ENCODE data around the gene LENG9. TPM values are rescaled to one million over a fixed set of nuclear protein-coding genes. Genes with fewer than 3 reads are reported as not detected.

The LENG9 gene
- total RNA-seq, 4 donors from 2014 or later = 5.4 to 9.3 (median 8.1) TPM

DNA sequence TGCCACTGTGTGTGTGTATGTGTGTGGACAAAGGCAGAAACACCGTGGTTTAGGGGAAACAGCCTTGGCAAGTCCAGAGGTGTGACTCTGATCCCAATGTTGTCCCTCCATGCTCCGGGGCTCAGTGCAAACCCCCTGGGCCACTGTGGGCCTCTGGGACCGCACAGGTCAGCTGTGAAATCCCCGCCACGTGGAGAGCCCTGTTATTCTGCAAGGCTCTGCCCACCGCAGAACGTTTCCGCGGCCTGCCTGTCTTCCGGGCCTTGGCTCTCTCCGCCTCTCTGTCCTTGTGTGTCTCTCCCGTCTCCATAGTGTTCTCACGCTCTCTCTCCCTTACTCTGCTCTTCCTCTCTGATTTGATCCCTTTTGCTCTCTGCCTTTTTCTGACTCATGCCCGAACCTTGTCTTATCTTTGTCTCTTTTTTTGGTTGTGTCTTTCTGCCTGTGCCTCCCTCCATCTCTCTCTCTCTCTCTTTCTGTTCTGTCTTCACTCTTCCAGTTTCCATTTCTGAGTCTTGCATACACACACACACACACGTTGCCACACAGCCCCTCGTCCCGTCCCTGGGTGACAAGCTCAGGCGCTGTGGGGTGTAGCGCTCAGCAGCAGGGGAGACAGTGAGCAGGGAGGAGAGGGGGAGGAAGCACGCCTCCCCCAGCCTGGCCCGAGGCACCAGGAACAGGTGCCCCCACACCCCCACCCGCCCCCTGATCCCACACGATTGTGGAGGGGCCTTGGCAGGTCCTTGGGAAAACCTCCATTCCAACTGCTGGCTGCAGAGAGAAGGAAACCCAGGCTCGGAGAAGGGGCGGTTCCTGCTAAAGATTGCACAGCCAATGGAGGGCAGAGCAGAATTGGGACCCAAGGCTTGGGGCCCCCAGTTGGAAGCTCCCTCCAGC lies 45.3 kb downstream of the LENG9 start:
- Histone ChIP-seq H3K4me3 (no peak overlapping the region), H3K27ac (replicated peaks in 1 of 4) (peak overlapping the region in 3 of 4 donors; percentile 21 to 42 (median 34)), H3K9me3 (no peaks in the 10 kb centered on the region), H3K27me3 (peaks cover 0 to 92% (median 49%) of the 10 kb centered on the region in 4 donors), H3K4me1 (peaks cover 14 to 44% (median 31%) of the 10 kb centered on the region in 4 donors), H3K36me3 (no peaks in the 10 kb centered on the region)
- intact Hi-C loops (cut with DNase I) = no loop called here
- 24% methylated on average over 22 of the region's 25 CpGs for WGBS
- no peak for TF ChIP-seq EP300 (IDR thresholded peaks at IDR 0.05)
- TF ChIP-seq POLR2AphosphoS5 (IDR thresholded peaks at IDR 0.05) = no peak
- TF ChIP-seq POLR2A (IDR thresholded peaks at IDR 0.05; ENCODE audit: low read depth) = no peak
- TF ChIP-seq, protein P1, sequence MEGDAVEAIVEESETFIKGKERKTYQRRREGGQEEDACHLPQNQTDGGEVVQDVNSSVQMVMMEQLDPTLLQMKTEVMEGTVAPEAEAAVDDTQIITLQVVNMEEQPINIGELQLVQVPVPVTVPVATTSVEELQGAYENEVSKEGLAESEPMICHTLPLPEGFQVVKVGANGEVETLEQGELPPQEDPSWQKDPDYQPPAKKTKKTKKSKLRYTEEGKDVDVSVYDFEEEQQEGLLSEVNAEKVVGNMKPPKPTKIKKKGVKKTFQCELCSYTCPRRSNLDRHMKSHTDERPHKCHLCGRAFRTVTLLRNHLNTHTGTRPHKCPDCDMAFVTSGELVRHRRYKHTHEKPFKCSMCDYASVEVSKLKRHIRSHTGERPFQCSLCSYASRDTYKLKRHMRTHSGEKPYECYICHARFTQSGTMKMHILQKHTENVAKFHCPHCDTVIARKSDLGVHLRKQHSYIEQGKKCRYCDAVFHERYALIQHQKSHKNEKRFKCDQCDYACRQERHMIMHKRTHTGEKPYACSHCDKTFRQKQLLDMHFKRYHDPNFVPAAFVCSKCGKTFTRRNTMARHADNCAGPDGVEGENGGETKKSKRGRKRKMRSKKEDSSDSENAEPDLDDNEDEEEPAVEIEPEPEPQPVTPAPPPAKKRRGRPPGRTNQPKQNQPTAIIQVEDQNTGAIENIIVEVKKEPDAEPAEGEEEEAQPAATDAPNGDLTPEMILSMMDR (IDR thresholded peaks at IDR 0.05) = no peak
- DNase-seq (ENCODE audit: extremely low spot score) = no peak

- TF ChIP-seq POLR2AphosphoS5 (IDR thresholded peaks at IDR 0.05) = no peak
- TF ChIP-seq, protein P1 (IDR thresholded peaks at IDR 0.05) = no peak
- no peak for TF ChIP-seq POLR2A (IDR thresholded peaks at IDR 0.05; ENCODE audit: low read depth)
- TF ChIP-seq EP300 (IDR thresholded peaks at IDR 0.05) = no peak
- 30% methylated on average over 33 of the region's 44 CpGs for WGBS
- Histone ChIP-seq H3K9me3 (no peaks in the 10 kb centered on the region), H3K36me3 (no peaks in the 10 kb centered on the region), H3K4me3 (peak overlapping the region in 3 of 4 donors; percentile 38 to 51 (median 44)), H3K27me3 (peaks cover 0 to 90% (median 49%) of the 10 kb centered on the region in 4 donors), H3K4me1 (peaks cover 14 to 44% (median 31%) of the 10 kb centered on the region in 4 donors), H3K27ac (replicated peaks in 1 of 4) (no peak overlapping the region)
- intact Hi-C loops (cut with DNase I) = no loop called here
- no peak for DNase-seq (ENCODE audit: extremely low spot score)
Measured at GRCh38 chr19:54416695-54417491, 46.7 kb downstream of the LENG9 start.

GRCh38 chr19:54415901-54416673 lies 47.5 kb downstream of the LENG9 start:
- Histone ChIP-seq H3K4me1 (peaks cover 14 to 42% (median 30%) of the 10 kb centered on the region in 4 donors), H3K27me3 (peaks cover 0 to 90% (median 47%) of the 10 kb centered on the region in 4 donors), H3K36me3 (no peaks in the 10 kb centered on the region), H3K9me3 (no peaks in the 10 kb centered on the region), H3K4me3 (peak overlapping the region; percentile 38 to 51 (median 44)), H3K27ac (replicated peaks in 1 of 4) (peak overlapping the region in 3 of 4 donors; percentile 31 to 44 (median 34))
- intact Hi-C loops (cut with DNase I) = no loop called here
- 3% methylated on average over 21 of the region's 28 CpGs for WGBS
- no peak for DNase-seq (ENCODE audit: extremely low spot score)
- TF ChIP-seq POLR2A (IDR thresholded peaks at IDR 0.05; ENCODE audit: low read depth) = no peak
- no peak for TF ChIP-seq EP300 (IDR thresholded peaks at IDR 0.05)
- TF ChIP-seq POLR2AphosphoS5 (IDR thresholded peaks at IDR 0.05) = no peak
- TF ChIP-seq, protein P1 (IDR thresholded peaks at IDR 0.05) = no peak

DNA sequence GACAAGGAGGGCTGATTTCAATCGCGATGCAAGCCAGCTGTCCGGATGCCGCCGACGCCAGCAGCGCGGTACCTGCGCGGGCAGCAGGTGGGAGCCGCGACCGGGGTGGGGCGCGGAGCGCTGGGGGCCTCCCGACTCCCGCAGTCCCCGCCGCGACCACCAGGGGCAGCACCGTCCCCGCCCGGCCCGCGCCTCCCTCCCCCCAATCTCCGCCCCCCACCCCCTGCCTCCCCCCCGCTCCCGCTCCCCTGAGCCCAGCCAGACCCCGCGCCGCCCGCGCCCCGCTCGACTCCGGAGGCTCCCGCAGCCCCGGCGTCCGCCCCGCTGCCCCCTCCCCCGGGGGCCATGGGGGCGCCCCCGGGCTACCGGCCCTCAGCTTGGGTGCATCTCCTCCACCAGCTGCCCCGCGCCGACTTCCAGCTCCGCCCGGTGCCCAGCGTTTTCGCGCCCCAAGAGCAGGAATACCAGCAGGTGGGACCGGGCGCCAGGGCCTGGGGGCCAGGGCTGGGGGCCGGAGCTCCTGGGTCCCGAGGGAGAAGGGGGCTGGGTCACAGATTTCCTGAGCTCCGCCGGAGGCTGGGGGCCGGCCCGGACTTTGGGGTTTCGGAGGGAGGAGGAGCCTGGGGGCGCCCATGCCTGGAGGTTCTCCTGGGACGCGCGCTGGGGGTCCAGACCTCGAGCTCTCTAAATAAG lies 48.2 kb downstream of the LENG9 start, which contains the start of gene TTYH1:
TTYH1 (plus strand) TSS at position 257 of the 693 bp plus-strand sequence; CDS start at position 346, 89 bp downstream.
- H3K36me3 ChIP-seq = no peaks in the 10 kb centered on the region
- H3K27me3 ChIP-seq = peaks cover 0 to 89% (median 40%) of the 10 kb centered on the region in 4 donors
- intact Hi-C loops (cut with DNase I) = no loop called here
- 2% methylated on average over 25 of the region's 68 CpGs for WGBS
- TF ChIP-seq, protein P1 (IDR thresholded peaks at IDR 0.05) = peak in 2 of 3 experiments; percentile 18 to 45
- TF ChIP-seq EP300 (IDR thresholded peaks at IDR 0.05) = no peak
- H3K9me3 ChIP-seq = no peaks in the 10 kb centered on the region
- peak within 1 kb of the TSS; percentile 38 to 51 (median 44) for H3K4me3 ChIP-seq
- H3K4me1 ChIP-seq = peaks cover 7 to 35% (median 23%) of the 10 kb centered on the region in 4 donors
- DNase-seq (ENCODE audit: extremely low spot score) = no peak
- H3K27ac ChIP-seq (replicated peaks in 1 of 4) = peak within 1 kb of the TSS in 3 of 4 donors; percentile 31 to 44 (median 34)

Data from esophagus muscularis mucosa (tissue), 4 donors.